ENCODE results near the gene IFT122.
"Not testable (repeated sequence)": the region's sequence is repeated elsewhere in the genome, so short reads cannot be mapped to it uniquely, and the experiment has no call there.

Gene IFT122

GRCh38 chr3:129439817-129440617 lies at the start of gene IFT122, which contains the start of gene MBD4:
IFT122 (plus strand) TSS chr3:129440224; CDS start chr3:129440331, 107 bp downstream.
MBD4 (minus strand) TSS chr3:129439948; CDS start chr3:129439833, 115 bp downstream.
- peak; percentile 99 for DNase-seq

DNA sequence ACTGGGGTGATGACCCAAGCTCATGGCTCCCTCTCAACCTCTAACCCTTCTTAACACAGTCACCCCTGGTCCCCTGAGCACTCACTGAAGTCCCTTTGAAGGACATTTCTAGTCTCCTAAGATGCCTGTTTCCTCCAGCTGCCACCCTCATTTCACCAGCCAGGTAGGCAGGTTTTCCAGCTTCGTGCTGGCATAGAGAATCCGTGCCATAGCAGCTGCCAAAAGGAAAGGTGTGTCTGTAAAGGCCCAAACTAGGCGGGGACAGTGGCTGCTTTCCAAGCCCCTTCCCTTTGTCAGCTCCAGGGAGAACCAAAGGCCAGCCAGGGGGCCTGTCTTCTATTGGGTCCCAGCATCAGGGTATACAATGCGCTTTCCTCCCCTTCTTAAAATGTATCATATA lies 48.4 kb upstream of the IFT122 start:
- not testable (repeated sequence) for DNase-seq

DNA sequence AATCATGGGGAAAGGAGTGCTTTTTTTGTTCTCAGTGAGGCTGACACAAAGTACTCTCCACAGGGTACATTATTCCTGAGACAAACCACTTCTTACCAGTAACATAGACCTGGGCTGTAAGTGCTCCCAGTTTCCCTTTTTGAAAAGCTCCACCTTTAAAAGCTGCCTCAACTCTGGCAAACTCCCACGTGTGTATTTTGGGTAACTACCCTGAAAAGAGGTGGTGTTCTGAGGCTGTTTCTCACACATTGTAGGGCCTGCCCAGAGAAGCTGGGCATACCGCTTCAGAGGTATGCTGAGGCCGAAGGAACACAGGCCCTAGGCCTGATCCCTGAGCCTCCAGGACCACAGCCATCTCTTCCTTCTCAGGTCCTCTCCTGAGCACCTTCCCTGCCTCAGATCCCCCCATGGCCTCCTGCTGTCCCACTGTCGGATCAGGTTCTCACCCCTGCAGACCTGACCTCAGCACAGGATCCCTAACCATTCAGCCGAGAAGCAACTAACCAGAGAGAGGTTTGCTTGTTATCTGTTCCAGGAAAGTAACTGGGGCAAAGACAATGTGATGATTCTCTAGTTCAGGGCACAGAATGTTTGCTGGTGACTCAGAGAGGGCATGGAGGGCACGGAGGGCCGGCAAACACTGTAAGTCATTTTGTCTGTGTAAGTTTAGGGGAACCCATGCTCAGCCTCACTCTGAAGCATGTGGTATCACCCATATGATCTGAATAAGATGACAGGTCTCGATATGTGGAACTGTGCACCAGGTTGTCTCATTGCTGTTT lies 47.7 kb upstream of the IFT122 start:
- not testable (repeated sequence) for DNase-seq

- no peak for DNase-seq
Observed at GRCh38 chr3:129393271-129393670, 46.8 kb upstream of the IFT122 start.

GRCh38 chr3:129393760-129394564 lies 46.1 kb upstream of the IFT122 start:
- not testable (repeated sequence) for DNase-seq

- no peak for DNase-seq
Observed at GRCh38 chr3:129398803-129399144, 41.2 kb upstream of the IFT122 start.

DNA sequence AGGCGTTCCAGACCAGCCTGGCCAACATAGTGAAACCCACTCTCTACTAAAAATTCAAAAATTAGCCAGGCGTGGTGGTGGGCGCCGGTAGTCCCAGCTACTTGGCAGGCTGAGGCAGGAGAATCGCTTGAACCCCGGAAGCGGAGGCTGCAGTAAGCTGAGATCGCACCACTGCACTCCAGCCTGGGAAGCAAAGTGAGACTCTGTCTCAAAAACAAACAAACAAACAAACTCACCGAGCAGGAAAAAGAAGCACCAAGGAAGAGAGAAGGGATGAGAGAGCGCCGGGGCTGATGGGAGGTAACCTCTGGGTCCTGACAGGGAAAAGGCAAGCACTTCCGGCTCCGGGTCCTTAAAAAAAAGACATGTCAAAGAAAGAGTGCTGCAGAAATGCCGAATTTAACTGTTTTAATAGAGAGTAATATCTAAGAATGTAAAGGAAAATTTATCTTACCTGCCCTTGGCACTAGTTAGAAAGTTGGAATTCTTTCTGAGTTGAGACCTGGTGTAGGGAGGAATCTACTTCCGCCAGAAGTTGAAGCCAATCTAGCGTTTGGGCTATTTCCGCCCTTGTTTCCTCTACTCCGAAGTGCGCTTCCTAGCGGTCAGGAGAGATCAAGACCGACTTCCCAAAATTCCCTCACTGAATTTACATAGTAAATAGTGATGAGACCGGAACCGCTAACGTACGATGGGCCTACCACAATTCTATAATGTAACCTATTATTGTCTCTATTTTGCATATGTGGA lies 40.7 kb upstream of the IFT122 start:
- DNase-seq, result peak; percentile 96

GRCh38 chr3:129399895-129400357 lies 40.1 kb upstream of the IFT122 start:
- DNase-seq, result no peak

GRCh38 chr3:129402210-129402609 lies 37.8 kb upstream of the IFT122 start:
- no peak for DNase-seq

DNA sequence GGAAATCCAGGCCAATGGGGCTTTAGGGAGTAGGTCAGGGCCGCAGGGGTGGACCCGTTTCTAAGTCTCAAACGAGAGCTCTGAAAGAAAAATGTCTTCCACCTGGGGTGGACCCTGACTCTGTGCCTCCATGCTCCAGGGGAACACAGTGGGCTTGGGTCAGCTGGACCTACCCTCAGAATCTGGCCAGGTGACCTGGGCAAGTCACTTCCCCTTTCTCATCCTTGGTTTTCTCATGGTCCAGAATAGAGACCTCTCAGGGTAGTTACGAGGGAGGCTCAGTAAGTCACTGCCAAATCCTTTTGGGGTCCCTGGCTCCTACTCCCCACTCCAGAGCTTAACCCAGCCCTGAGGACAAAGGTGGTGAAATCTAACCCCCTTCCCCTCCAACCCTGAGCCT lies 37.4 kb upstream of the IFT122 start:
- no peak for DNase-seq

GRCh38 chr3:129403450-129403849 lies 36.6 kb upstream of the IFT122 start:
- DNase-seq, result no peak

DNA sequence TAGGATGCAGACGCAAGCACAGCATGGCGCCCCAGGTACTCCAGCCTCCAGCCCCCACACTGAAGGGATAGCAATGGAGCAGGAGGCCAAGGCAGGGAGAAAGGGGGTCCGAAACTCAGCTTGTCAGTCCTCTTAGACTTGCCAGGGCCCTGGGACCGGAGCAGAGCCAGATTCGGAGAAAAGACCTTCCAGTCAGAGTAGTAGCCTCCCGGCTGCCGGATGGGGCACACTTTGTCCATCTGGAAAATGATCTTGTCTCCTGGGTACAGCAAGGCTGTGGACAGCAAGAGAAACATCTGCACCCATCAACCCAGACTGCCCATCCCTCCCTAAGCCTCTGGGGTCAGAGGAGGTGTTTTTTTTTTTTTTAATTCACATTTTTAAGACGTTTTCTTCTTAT lies 35.9 kb upstream of the IFT122 start:
- DNase-seq, result no peak

- no peak for DNase-seq
Observed at GRCh38 chr3:129404610-129405009, 35.4 kb upstream of the IFT122 start.

- DNase-seq, result no peak
Observed at GRCh38 chr3:129409541-129409940, 30.5 kb upstream of the IFT122 start.

DNA sequence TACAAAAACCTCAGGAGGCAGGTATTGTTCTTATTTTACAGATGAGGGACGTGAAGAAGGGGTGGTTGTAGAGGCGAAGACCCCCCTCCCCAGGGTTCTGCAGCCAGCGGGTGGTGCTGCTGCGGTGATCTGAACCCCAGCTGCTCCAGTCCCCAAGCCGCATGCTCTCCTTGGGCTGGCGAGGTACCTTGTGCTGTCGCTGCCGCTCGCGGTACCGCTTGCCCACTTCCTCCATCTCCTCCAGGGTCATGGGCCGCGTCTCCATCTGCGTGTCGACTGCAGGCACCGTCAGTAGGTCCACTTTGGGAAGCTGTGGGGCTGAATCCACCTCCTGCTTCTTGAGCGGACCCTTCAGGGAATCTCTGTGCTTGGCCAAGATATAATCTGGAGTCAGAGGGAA lies 29.1 kb upstream of the IFT122 start:
- no peak for DNase-seq

DNA sequence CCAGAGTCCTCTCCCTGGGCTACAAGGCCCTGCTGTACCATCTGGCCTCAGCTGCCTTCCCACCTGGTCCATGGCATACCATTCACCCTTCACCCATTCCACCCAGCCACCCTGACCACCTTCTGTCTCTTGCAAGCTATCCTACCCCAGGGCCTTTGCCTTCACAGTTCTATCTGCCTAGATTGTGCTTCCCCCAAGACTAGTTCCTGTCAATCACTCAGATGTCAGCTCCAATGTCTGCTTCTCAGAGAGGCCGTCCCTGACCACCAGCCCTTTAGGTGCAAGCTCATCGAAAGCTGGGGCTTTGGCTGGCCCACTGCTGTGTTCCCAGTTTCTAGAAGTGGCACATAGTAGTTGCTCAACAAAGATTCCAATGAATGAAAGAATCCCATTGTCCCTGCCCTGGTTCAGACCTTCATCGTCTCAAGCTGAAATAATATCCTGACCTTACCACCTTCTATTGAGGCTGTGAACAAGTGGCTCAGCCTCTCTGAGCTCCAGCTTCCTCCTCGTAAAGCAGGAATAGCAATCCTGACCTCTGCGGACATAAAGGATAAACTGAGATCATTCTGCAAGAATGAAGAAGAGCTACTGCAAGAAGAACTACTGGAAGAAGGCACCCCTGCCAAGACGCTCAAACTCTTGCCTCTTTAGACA lies 27.4 kb upstream of the IFT122 start:
- DNase-seq, result no peak

DNA sequence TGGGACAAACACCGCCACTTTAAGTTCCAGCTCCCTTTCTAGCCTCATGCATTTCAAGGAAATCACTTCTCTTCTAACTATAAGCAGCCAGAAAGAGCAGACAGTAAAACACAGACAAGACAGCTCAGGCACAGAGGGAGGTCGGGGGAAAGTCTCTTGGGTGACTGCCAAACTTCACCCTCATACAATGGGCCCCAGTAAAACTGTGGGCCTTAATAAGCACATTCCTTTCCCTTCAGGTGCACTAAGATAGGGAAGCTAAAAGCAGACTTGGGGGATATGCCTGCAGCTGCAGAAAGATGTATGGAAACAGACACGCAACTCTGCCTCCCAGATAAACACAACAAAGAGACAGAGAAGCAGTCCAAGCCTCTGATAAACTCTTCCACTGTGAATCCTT lies 26.8 kb upstream of the IFT122 start:
- DNase-seq, result not testable (repeated sequence)

DNA sequence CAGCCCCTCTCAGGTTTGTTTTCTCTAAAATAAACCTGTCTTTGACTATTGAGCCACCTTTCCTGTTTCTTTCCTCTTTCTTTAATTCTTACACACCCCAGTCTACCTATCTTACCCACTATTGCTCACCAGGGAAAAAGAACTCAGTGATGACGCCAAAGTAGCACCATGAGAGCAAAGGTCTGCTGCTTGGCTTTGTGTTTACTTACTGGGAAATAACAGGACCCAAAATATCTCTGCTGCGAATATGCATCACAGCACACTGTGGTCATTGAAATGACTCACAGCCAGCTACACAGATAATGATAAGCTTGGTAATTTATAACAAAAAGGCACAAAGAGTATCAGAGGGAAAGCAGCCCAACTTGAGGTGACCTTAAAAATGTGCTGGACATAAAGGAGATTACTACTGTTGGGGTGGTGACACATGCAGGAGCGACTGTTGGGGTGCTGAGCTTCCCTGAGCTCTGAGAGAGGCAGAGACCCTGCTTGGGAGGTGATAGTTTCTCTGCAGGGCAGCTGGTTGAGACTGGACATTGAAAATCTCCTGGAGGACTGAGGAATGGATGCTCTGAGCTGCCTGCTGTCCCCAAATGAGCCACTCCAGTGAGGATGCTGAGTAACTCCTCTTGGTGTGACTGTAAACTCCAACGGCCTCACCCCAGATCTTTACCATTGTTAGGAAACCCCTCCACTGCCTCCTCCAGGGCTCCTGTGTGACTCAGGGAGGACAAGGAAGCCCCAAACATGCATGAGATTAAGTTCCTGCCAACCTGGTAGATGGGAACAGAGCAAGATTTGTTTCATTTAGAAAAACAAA lies 26.1 kb upstream of the IFT122 start:
- no peak for DNase-seq

- DNase-seq, result no peak
Observed at GRCh38 chr3:129415378-129415777, 24.6 kb upstream of the IFT122 start.

DNA sequence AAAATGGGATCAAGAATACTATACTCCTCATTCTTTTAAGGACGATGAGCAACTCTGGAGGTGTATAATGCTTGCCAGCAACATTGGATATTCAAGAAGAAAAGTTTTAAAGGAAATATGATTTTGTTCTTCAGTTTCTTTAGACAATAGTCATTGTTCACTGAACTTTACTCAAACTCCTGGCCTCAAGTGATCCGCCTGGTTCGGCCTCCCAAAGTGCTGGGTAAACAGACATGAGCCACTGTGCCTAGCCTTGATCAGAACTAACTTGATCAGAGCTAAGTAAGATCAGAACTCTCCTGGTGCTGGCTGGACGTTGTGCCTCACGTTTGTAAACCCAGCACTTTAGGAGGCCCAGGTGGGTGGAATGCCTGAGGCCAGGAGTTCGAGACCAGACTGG lies 24.2 kb upstream of the IFT122 start:
- no peak for DNase-seq

DNA sequence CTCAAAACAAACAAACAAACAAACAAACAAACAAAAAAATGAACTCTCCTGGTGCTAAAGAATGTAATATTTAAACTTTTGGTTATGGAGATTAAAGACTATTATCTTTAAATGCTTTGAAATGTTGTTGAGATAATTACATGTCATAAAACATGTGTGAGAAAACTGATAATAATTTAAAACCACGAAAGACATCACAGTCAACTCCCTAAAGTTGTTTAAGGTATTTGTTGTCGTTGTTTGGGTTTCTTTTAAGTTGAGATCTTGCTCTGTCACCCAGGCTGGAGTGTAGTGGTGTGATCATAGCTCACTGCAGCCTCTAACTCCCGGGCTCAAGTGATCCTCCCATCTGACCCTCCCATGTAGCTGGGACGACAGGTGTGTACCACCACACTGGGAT lies 23.6 kb upstream of the IFT122 start:
- DNase-seq, result no peak
